LNCaP clone FGC (cell line): ENCODE data around the gene CKAP5.

Source experiments
- DNase-seq: peaks from one replicate; pipeline ENCODE4 v3.0.0-alpha.2; 2011; ENCODE audit warnings: low read depth
- H3K4me3 ChIP-seq: 2 replicates; pipeline ENCODE4 v1.5.1; 2011; ENCODE audit warnings: mild to moderate bottlenecking, low read depth, low read length, control low read depth
- TF ChIP-seq, protein P1 (sequence below): IDR thresholded peaks from 2 replicates; pipeline ENCODE4 v1.5.1; 2012; ENCODE audit warnings: mild to moderate bottlenecking; ENCODE audit not compliant: control insufficient read depth, insufficient read depth; ENCODE audit errors: extremely low read depth

Gene CKAP5

DNA sequence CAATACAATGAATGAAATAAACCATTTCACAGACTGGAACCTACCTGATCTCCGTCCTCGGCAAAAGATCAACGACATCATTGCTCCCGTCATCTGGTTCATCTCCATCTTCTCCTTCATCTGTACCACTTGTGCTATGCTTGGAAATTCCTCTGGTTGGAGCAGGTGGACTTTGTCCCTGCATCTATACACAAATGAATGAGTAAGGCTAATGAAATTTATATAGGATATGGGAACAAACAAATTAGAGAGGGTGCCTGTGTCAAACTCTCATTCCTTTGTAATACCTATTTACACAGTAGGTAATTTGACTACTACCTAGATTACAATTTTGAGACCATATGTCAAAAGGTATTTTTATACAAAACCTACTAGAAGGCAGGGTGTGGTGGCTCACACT is 67.7 kb downstream of the CKAP5 start:
- no peak overlapping the region for H3K4me3 ChIP-seq
- TF ChIP-seq, protein P1, sequence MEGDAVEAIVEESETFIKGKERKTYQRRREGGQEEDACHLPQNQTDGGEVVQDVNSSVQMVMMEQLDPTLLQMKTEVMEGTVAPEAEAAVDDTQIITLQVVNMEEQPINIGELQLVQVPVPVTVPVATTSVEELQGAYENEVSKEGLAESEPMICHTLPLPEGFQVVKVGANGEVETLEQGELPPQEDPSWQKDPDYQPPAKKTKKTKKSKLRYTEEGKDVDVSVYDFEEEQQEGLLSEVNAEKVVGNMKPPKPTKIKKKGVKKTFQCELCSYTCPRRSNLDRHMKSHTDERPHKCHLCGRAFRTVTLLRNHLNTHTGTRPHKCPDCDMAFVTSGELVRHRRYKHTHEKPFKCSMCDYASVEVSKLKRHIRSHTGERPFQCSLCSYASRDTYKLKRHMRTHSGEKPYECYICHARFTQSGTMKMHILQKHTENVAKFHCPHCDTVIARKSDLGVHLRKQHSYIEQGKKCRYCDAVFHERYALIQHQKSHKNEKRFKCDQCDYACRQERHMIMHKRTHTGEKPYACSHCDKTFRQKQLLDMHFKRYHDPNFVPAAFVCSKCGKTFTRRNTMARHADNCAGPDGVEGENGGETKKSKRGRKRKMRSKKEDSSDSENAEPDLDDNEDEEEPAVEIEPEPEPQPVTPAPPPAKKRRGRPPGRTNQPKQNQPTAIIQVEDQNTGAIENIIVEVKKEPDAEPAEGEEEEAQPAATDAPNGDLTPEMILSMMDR: no peak
- DNase-seq: no peak

DNA sequence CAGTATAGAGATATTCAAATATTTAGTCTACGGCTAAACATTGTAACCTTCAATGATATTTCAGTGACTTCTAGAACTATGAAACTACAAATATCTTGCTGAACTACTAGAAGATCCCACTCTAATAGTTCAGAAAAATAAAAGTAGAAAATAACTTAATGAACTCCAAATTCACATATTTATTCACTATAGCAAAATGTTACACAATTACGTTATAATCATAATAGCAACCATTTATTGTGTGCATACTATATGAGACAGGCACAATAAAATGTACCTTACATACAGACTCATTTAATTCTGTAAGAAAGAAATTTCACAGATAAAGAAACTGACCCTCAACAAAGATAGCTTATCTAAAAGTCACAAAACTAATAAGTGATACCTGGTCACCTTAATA is 69.2 kb downstream of the CKAP5 start:
- no peak for DNase-seq
- TF ChIP-seq, protein P1: no peak
- no peak overlapping the region for H3K4me3 ChIP-seq

DNA sequence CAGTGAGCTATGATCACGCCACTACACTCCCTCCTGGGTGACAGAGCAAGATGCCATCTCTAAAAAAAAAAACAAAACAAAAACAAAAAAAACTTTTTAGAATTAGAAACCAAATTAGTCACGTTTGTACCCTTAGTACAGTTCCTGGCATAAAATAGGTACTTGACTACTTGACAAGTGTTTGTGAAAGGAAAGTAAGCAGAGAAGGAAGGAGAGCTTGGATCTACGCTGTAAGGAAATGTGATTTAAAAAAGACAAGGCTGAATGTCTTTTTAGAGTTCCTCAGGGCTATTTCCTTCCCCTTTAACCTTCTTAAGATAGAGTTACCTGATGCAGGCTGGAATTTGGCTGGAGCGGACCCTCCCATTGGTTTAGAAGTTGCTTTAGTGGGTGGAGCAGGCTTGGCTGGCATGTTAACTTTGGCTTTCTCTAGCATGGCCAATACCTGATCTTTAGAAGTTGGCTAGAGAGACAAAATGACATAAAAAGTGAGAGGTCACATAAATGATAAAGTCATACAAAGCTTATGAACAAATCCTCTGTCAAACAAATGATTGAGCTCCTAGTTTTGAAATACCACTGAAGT is 76.4 kb downstream of the CKAP5 start:
- no peak for DNase-seq
- H3K4me3 ChIP-seq: no peak overlapping the region
- TF ChIP-seq, protein P1: no peak

DNA sequence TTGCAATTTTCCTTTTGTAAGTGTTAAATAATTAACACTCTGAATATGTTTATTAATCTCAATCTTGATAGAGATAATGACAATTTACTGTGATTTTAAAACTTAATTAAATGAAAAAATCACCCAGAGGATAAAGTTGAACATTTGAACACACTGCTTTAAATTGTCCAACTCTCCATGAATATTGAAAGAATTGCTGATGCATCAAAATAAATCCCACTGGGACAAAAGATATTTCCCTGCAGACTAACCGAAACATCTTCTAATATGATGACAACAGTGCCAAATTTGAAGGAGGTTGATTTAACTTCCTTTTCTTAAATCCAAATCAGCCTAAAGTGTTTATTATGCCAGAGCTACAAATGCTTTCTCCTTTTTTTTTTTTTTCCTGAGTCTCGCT is 79.4 kb downstream of the CKAP5 start:
- TF ChIP-seq, protein P1: no peak
- no peak for DNase-seq
- H3K4me3 ChIP-seq: no peak overlapping the region

DNA sequence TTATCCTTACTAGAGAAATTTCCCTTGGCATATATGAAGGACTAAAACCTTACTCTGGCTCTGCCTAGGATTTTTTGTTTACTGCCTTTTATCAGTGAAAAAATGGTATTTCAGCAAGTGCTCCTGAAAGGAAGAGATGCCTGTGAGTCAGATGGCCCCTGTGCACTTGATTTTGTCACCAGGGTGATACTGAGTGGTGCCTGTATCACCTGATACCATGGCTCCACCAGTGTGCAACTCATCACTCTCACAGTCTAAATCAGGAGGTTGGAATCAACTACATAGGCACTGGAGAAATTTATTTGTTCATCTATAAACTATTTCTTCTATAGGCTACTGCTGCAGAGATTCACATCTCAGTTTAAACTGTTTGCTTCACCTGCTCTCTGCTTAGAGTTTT is 83.8 kb downstream of the CKAP5 start:
- H3K4me3 ChIP-seq: no peak overlapping the region
- TF ChIP-seq, protein P1: no peak
- DNase-seq: no peak

DNA sequence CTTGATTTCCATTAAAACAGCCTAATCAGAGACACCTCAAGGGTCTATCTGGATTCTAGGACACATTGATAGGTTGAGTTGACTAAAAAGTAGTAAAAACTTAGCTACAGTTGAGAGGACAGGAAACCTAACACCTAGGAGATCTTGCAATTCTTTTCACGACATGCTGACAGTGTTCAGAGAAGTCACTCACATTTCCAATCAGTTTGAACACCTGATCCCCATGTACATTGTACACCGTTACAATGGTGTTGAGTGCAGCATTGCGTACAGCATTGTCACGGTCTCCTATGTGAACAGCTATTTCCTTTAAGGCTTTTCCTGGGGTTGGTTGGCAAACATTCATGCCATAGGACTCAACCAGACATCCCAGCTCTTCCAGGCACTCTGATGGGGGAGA is 84.3 kb downstream of the CKAP5 start:
- TF ChIP-seq, protein P1: no peak
- no peak for DNase-seq
- H3K4me3 ChIP-seq: no peak overlapping the region

DNA sequence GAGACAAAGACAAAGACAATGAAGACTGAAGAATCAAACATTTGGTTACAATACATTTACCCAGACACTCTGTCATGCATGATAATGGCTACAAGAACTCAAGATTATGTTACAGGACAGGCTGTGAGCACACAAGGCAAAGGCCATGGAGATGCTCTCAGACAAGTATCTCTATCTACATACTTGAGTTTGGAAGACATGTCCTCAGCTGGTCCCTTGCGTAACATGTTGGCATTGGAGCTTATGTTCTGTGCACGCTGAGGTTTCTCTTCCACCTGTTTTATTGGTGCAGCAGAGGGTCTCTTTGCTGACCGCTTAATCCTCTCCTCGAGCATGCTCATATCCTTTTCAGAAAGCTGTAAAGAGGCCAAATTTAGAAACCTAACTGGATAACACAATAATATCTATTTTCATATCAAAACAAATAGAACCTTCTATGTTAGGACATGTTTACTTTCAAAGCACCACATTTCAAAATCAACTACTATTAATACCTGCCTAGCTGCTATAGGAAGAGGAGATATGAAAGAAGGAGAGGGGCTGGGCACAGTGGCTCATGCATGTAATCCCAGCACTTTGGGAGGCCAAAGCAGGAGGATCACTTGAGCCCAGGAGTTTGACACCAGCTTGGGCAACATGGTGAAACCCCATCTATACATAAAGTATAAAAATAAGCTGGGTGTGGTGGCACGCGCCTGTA is 85.5 kb downstream of the CKAP5 start:
- DNase-seq: no peak
- H3K4me3 ChIP-seq: no peak overlapping the region
- TF ChIP-seq, protein P1: no peak
